Activated CD4-positive, alpha-beta T cell treated with anti-CD3 and anti-CD28 coated beads, Interleukin-2, amount 10 ng/mL, durations not matched to agents 24 days and 14 days (primary cell): Measurements from ENCODE around the gene CCNYL1. TPM values are rescaled to one million over a fixed set of nuclear protein-coding genes. Genes with fewer than 3 reads are reported as not detected.

Experiments used
- DNase-seq: peaks from one replicate; pipeline ENCODE4 v3.0.0; 2022
- H3K27ac Mint-ChIP-seq: one replicate; pipeline ENCODE4 v1.8.0; 2022; ENCODE audit warnings: mild to moderate bottlenecking, mixed read lengths
- H3K27me3 Mint-ChIP-seq: one replicate; pipeline ENCODE4 v1.8.0; 2022; ENCODE audit warnings: mixed read lengths
- H3K36me3 Mint-ChIP-seq: one replicate; pipeline ENCODE4 v1.8.0; 2022; ENCODE audit warnings: low read depth, mild to moderate bottlenecking, mixed read lengths
- H3K4me1 Mint-ChIP-seq: one replicate; pipeline ENCODE4 v1.8.0; 2021; ENCODE audit warnings: mixed read lengths
- H3K4me3 Mint-ChIP-seq: one replicate; pipeline ENCODE4 v1.8.0; 2022; ENCODE audit warnings: mild to moderate bottlenecking, moderate library complexity, mixed read lengths
- H3K9me3 Mint-ChIP-seq: one replicate; pipeline ENCODE4 v1.8.0; 2021; ENCODE audit warnings: mixed read lengths
- intact Hi-C: fragments of 100-400 bp; cut with micrococcal nuclease; formaldehyde crosslinking; loops from one replicate; pipeline ENCODE4 v1.15.1; 2023
- total RNA-seq: library from RNA; stranded (reverse); gene quantifications from 2 replicates; pipeline ENCODE4 v1.2.3, GENCODE V29; 2022

Gene CCNYL1
- 6.1 and 8.7 TPM in 2 replicates for total RNA-seq

DNA sequence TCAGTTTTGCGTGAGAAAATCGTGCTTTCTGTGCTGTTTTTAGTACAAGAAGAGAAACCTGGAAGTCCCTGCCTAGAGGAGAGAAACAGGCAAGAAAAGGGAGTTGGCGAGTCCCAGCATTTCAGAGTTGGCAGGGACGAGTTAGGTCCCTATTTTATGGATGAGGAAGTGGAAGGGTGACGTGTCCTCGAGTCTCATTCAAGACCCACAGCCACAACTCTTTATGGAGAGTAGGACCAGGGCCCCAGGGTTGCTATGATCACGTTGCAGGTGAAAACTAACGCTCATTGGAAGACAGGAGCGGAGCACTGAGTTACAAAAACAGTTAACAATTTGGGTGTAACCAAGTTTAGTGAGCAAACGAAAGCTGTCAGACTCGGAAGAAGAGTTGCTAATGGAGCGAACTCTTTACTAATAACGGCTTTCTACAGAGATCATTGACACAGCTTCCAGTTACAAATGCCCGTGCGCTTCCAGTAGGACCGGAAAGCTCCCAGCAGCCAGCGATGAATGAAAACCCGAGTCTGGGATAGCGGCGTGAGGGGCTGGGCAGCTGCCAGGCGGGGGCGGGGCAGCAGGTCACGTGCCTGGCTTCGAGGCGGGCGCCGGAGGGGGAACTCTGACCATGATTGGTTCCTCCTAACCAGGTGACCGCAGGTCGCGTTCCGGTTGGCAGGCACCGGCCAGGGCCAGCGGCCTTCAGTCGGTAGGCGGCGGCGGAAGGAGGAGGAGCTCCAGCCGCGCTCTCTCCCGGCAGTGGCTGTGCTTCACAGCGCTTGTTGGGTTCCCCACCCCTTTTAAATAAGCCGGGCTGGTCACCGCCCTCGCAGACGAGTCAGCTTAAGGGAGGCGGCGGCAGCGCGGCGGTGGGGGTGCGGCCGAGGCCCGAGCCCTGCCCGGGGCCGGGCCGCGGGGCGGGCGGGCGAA, at the start of gene CCNYL1:
Gene CCNYL1, plus strand, starts transcription at position 827 of the 927 bp plus-strand sequence. CDS start 257 bp downstream, outside the sequence.
- H3K36me3 Mint-ChIP-seq: peaks cover 9% of the 10 kb centered on the region
- peak within 1 kb of the TSS; percentile 100 for H3K4me3 Mint-ChIP-seq
- intact Hi-C loops: loop anchor here (1.0 to 10.0 kb wide), 6 partner anchors 58 to 1626 kb away; partner anchors contain the start of genes FASTKD2, FZD5, INO80D and MDH1B

DNA sequence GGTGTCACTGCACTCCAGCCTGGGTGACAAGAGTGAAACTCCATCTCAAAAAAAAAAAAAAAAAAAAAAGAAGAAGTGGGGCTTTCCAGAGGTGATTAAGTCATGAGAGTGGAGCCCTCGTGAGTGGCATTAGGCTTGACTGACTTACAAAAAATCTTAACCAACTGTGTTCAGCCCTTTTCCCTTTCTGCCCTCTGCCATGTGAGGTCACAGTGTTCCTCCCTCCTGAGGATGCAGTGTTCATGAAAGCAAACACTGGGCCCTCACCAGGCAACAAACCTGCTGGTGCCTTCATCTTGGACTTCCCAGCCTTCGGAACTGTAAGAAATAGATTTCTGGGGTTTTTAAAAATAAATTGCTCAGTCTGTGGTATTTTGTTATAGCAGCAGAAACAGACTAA, 49.2 kb upstream of the CCNYL1 start:
- intact Hi-C loops: no loop called here
- Mint-ChIP-seq H3K4me3 (no peak overlapping the region), H3K4me1 (no peaks in the 10 kb centered on the region), H3K27ac (no peak overlapping the region), H3K36me3 (no peaks in the 10 kb centered on the region), H3K27me3 (no peaks in the 10 kb centered on the region), H3K9me3 (no peaks in the 10 kb centered on the region)
- DNase-seq: no peak

More for the DNA sequence above, at the start of gene CCNYL1:
- peak; percentile 99 for DNase-seq
- Mint-ChIP-seq H3K4me1 (peaks cover 23% of the 10 kb centered on the region), H3K9me3 (no peaks in the 10 kb centered on the region), H3K27ac (peak within 1 kb of the TSS; percentile 88), H3K27me3 (no peaks in the 10 kb centered on the region)

DNA sequence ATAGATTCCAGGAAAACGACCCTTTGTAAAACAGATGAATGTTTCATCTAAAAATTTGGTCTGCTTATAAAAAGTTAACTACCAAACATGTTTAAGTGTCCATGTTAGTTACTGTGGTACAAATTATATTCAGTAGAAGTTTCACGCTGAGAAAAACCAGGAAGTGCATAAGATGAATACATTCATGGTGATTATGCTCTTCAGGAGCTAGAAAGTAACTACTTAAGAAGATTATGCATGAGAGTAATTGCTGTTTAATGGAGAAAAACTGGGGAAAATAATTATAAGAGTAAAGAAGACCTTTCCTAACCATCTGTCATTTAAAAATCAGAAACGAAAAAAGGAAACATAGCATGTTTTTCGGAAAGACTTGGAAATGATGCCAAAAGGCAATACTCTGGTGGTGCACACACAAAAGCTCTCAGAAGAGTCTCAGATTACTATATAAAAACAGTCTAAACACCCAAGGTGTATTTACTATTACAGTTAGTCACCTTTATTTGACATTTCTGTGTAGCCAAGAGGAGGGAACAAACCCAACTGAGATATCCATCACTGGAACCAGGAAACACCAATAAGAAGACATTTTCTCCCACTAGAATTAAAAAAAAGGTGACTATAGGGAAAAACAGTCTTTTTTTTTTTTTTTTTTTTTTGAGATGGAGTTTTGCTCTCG, 47.4 kb upstream of the CCNYL1 start:
- Mint-ChIP-seq H3K27me3 (no peaks in the 10 kb centered on the region), H3K9me3 (no peaks in the 10 kb centered on the region), H3K36me3 (no peaks in the 10 kb centered on the region), H3K27ac (no peak overlapping the region), H3K4me3 (no peak overlapping the region), H3K4me1 (no peaks in the 10 kb centered on the region)
- intact Hi-C loops: no loop called here
- no peak for DNase-seq

DNA sequence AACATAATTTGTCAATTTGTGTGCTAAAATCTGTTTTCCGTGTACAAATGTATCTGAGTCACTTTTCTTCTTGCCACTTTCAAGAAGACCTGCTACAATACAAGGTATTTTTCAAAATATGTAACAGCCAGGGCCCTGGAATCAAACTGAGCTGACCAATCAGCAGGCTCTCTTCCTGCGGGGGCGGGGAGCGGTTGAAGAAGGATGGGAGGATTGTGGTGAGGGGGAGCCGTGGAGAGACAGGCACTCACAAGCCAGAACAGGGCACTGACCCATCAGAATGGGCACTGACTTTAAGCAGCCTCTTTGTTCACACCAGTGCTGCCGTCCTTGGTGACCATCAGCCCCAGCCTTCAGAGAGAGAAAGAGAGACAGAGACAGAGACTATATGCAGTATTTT, 40.6 kb upstream of the CCNYL1 start:
- intact Hi-C loops: no loop called here
- DNase-seq: no peak
- no peaks in the 10 kb centered on the region for H3K36me3 Mint-ChIP-seq
- H3K27me3 Mint-ChIP-seq: peaks cover 4% of the 10 kb centered on the region
- no peaks in the 10 kb centered on the region for H3K9me3 Mint-ChIP-seq
- H3K4me3 Mint-ChIP-seq: no peak overlapping the region
- no peaks in the 10 kb centered on the region for H3K4me1 Mint-ChIP-seq
- H3K27ac Mint-ChIP-seq: no peak overlapping the region

DNA sequence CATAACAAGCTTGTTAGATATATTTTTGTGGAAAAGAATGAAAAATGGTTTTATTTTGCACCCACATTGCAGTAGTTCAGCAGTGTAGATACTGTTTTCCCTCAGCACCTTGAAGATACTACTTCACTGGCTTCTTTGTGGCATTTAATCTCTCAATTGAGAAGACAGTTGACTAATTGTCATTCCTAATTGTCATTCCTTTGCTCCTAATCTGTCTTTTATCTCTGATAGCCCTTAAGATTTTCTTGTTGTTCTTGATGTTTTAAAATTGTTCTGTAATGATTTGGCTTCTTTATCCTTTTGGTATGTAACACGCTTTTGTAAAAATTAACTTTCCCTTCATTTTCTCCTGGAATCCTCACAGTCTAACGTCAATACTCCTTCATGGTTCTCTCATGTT, 38.0 kb upstream of the CCNYL1 start:
- H3K36me3 Mint-ChIP-seq: no peaks in the 10 kb centered on the region
- H3K4me3 Mint-ChIP-seq: no peak overlapping the region
- H3K4me1 Mint-ChIP-seq: no peaks in the 10 kb centered on the region
- peaks cover 4% of the 10 kb centered on the region for H3K27me3 Mint-ChIP-seq
- intact Hi-C loops: no loop called here
- no peaks in the 10 kb centered on the region for H3K9me3 Mint-ChIP-seq
- no peak for DNase-seq
- H3K27ac Mint-ChIP-seq: no peak overlapping the region

DNA sequence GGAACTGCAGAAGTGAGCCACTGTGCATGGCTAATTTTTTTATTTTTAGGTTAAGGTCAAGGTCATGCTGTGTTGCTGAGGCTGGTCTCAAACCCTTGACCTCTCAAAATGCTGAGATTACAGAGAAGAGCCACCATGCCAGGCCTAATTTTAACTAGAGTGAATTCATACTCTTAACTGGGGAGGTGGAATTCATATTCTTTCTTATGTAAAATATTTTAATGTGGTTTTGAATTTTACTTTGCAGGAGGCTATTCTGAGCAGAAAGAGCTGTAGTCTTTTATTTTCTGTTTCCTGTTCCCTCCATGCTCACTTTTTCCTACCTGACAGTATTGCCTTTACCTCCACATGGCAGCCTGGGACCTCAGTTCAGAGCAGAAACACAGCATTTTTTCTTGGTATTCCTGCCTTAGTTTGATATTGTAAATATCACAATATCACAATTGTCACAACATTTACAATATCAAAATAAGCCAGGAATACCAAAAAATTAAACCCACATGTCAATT, 37.1 kb upstream of the CCNYL1 start:
- peaks cover 4% of the 10 kb centered on the region for H3K27me3 Mint-ChIP-seq
- H3K9me3 Mint-ChIP-seq: no peaks in the 10 kb centered on the region
- H3K4me1 Mint-ChIP-seq: no peaks in the 10 kb centered on the region
- DNase-seq: no peak
- no peaks in the 10 kb centered on the region for H3K36me3 Mint-ChIP-seq
- H3K4me3 Mint-ChIP-seq: no peak overlapping the region
- intact Hi-C loops: no loop called here
- H3K27ac Mint-ChIP-seq: no peak overlapping the region

DNA sequence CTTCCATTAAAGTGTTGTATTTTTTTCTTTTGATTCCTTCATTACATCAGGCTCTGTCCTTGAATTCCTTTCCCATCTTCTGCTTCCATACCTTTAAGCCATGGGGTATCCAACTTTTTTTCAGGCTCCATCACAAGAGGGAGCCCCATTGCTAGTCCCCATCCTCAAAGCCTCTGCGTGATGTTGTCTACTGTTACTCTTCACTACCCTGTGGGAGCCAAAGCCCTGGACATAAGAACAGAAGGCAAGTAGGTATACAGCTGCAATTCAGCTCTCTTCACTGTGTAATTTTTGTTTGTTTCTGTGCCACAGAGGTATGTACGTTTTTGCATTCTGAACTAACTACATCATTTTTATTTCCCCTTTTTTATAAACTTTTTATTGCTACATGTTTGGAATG, 36.6 kb upstream of the CCNYL1 start:
- intact Hi-C loops: no loop called here
- DNase-seq: no peak
- Mint-ChIP-seq H3K36me3 (no peaks in the 10 kb centered on the region), H3K27me3 (peaks cover 6% of the 10 kb centered on the region), H3K4me1 (no peaks in the 10 kb centered on the region), H3K4me3 (no peak overlapping the region), H3K27ac (no peak overlapping the region), H3K9me3 (no peaks in the 10 kb centered on the region)

DNA sequence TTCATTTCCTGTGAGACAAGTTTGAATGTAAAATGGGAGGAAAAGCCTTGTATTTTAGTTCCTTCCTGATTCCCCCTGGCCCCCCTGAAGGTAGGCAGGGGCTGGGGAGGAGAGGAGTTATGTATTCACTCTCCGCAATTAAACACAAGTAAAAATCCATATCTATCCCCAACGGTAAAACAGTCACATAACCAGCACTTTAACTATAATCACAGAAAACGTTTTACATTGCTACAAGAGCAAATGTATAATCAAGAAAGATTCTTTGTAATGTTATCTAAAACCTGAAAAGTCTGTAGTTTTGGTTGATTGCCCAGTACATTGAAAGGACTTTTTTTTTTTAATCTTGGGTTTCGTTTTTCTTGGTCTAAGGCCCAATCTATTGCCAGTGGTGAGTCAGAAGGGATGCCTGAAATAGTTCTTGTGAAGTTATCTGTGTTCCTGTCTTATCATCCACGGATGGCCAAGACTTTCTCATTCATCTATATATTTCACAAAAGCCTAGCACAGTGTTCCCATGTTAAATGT, 34.5 kb upstream of the CCNYL1 start:
- Mint-ChIP-seq H3K27me3 (peaks cover 9% of the 10 kb centered on the region), H3K4me1 (no peaks in the 10 kb centered on the region), H3K9me3 (no peaks in the 10 kb centered on the region), H3K36me3 (no peaks in the 10 kb centered on the region), H3K4me3 (no peak overlapping the region), H3K27ac (no peak overlapping the region)
- DNase-seq: no peak
- intact Hi-C loops: no loop called here

DNA sequence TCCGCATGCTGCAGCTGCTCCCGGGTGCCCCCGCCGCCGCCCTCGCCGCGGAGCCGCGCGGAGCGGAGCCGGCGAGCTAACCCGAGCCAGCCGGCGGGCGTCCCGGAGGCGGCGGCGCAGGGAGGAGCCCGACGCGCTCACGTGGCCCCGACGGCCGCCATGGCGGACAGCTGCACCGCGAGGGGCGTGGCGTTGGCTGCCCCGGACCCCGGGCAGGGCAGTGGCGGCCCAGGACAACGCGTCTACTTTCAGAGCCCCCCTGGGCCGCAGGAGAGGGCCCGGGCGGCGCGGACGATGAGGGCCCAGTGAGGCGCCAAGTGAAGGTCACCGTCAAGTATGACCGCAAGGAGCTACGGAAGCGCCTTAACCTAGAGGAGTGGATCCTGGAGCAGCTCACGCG, 30.0 kb upstream of the CCNYL1 start:
- no peak overlapping the region for H3K27ac Mint-ChIP-seq
- peaks cover 7% of the 10 kb centered on the region for H3K27me3 Mint-ChIP-seq
- H3K4me3 Mint-ChIP-seq: no peak overlapping the region
- no peak for DNase-seq
- H3K36me3 Mint-ChIP-seq: no peaks in the 10 kb centered on the region
- H3K4me1 Mint-ChIP-seq: no peaks in the 10 kb centered on the region
- H3K9me3 Mint-ChIP-seq: no peaks in the 10 kb centered on the region
- intact Hi-C loops: no loop called here

DNA sequence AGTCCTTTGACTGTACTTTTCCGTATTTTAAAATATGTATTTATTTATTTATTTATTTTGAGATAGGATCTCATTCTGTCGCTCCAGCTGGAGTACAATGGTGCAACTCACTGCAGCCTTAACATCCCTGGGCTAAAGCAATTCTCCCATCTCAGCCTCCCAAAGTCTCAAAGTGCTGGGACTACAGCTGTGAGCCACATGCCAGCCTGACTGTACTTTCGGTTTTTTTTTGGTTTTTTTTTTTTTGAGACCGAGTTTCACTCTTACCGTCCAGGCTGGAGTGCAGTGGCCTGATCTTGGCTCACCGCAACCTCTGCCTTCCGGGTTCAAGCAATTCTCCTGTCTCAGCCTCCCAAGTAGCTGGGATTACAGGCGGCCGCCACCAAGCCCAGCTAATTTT, 28.9 kb upstream of the CCNYL1 start:
- H3K9me3 Mint-ChIP-seq: no peaks in the 10 kb centered on the region
- H3K27me3 Mint-ChIP-seq: peaks cover 7% of the 10 kb centered on the region
- H3K36me3 Mint-ChIP-seq: no peaks in the 10 kb centered on the region
- no peaks in the 10 kb centered on the region for H3K4me1 Mint-ChIP-seq
- H3K27ac Mint-ChIP-seq: no peak overlapping the region
- no peak for DNase-seq
- intact Hi-C loops: no loop called here
- no peak overlapping the region for H3K4me3 Mint-ChIP-seq

DNA sequence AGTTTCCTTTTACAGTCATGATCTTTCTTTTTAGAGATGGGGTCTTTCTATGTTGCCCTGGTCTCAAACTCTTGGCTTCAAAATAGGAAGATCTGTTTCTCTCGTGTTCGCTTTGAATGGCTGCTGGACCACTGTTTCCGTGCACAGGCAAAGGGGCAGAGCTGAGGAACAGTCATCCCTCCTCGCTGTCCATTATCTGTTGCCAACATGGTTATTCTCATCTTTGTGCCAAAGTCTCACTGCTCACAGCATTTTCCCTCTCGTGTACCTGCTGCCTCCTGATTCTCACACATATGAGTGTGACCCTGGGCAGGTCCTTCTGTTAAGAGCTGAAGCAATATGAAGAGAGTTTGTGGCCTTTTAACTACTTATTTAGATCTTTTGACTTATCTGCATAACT, 28.0 kb upstream of the CCNYL1 start:
- DNase-seq: no peak
- Mint-ChIP-seq H3K4me1 (peaks cover 2% of the 10 kb centered on the region), H3K9me3 (no peaks in the 10 kb centered on the region), H3K27ac (no peak overlapping the region), H3K4me3 (no peak overlapping the region), H3K27me3 (peaks cover 7% of the 10 kb centered on the region), H3K36me3 (no peaks in the 10 kb centered on the region)
- intact Hi-C loops: no loop called here

DNA sequence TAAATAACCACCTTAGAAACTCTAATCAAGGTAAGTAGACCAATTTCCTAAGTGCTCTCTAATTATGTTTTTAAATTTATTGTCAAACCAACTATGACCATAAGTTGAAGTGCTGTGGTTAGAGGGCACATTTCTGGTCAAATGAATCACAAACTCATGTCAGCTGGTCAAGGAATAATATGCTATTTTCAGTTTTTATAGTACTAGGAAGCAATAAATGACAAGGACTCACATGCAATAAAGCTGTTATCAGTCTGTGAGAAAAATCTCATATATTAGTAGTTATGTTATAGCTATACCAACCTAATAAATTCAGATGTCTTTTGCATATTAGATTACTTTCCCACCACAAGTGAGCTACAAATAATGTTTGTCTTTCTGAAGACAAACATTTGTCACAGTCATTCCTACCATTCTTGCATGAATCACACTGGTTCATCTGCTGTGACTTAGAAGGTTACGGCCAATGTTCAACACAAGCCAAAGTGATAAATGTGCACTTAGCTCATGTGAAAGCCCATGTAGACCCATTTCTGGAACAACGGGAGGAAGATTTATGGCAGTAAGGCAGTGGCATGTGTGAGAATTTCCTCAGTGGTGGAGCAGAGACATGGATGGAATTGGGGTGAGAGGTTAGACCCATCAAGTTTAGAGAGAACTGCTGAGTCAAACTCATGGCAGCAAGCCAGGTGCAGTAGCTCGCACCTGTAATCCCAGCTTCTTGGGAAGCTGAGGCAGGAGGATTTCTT, 27.4 kb upstream of the CCNYL1 start:
- no peak for DNase-seq
- no peaks in the 10 kb centered on the region for H3K36me3 Mint-ChIP-seq
- intact Hi-C loops: no loop called here
- no peaks in the 10 kb centered on the region for H3K9me3 Mint-ChIP-seq
- H3K27ac Mint-ChIP-seq: no peak overlapping the region
- H3K4me1 Mint-ChIP-seq: peaks cover 3% of the 10 kb centered on the region
- no peak overlapping the region for H3K4me3 Mint-ChIP-seq
- peaks cover 7% of the 10 kb centered on the region for H3K27me3 Mint-ChIP-seq

DNA sequence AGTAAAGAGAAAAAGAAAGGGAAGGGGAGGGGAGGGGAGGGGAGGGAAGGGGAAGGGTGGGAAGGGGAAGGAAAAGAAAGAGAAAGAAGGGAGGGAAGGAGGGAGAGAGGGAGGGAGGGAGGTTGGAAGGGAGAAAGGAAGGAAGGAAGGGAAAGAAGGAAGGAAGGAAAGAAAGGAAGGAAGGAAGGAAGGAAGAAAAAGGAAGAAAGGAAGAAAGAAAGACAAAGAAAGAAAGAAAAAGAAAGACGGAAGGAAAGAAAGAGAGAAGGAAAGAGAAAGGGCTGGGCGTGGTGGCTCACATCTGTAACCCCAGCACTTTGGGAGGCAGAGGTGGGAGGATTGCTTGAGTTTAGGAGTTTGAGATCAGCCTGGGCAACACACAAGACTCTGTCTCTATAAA, 24.6 kb upstream of the CCNYL1 start:
- no peak for DNase-seq
- Mint-ChIP-seq H3K4me1 (peaks cover 3% of the 10 kb centered on the region), H3K27ac (no peak overlapping the region), H3K4me3 (no peak overlapping the region), H3K27me3 (peaks cover 2% of the 10 kb centered on the region), H3K36me3 (no peaks in the 10 kb centered on the region), H3K9me3 (no peaks in the 10 kb centered on the region)
- intact Hi-C loops: no loop called here
